ENCODE results near the gene CFAP92. TPM values are rescaled to one million over a fixed set of nuclear protein-coding genes. Genes with fewer than 3 reads are reported as not detected.

The CFAP92 gene
- total RNA-seq, 4 donors from 2014 or later, result 0.40 to 2.5 (median 0.57) TPM

DNA sequence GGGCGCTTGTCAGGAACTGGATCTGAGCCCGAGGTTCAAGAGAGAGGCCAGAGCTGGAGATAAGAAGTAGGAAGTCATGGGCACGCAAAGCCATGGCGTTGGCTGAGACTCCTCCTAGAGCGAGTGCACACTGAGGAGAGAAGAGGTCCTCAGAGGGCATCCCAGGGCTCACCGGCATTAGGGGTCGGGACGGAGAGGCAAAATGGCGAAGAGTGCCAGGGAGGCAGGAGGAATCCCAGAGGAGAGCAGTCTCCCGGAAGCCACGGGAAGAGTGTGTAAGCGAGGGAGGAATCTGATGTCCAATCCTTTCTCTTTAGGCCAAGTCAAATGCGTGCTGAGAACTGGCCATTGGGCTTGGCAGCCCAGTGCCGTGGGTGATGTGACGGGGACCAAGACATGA, 31.2 kb upstream of the CFAP92 start:
- H3K27me3 ChIP-seq, result no peaks in the 10 kb centered on the region
- no peak for TF ChIP-seq POLR2A (IDR thresholded peaks at IDR 0.05)
- TF ChIP-seq, protein P1, sequence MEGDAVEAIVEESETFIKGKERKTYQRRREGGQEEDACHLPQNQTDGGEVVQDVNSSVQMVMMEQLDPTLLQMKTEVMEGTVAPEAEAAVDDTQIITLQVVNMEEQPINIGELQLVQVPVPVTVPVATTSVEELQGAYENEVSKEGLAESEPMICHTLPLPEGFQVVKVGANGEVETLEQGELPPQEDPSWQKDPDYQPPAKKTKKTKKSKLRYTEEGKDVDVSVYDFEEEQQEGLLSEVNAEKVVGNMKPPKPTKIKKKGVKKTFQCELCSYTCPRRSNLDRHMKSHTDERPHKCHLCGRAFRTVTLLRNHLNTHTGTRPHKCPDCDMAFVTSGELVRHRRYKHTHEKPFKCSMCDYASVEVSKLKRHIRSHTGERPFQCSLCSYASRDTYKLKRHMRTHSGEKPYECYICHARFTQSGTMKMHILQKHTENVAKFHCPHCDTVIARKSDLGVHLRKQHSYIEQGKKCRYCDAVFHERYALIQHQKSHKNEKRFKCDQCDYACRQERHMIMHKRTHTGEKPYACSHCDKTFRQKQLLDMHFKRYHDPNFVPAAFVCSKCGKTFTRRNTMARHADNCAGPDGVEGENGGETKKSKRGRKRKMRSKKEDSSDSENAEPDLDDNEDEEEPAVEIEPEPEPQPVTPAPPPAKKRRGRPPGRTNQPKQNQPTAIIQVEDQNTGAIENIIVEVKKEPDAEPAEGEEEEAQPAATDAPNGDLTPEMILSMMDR (IDR thresholded peaks at IDR 0.05), result no peak
- H3K4me3 ChIP-seq (replicated peaks in 1 of 3), result no peak overlapping the region
- 88% methylated on average over 15 of the region's 15 CpGs for WGBS, 2 donors
- intact Hi-C loops (cut with DNase I), result no loop called here
- H3K27ac ChIP-seq, result peak overlapping the region in 1 of 3 donors; percentile 65
- H3K36me3 ChIP-seq, result no peaks in the 10 kb centered on the region
- H3K9me3 ChIP-seq, result no peaks in the 10 kb centered on the region
- peaks cover 7 to 24% of the 10 kb centered on the region in 2 donors for H3K4me1 ChIP-seq
- no peak for DNase-seq

DNA sequence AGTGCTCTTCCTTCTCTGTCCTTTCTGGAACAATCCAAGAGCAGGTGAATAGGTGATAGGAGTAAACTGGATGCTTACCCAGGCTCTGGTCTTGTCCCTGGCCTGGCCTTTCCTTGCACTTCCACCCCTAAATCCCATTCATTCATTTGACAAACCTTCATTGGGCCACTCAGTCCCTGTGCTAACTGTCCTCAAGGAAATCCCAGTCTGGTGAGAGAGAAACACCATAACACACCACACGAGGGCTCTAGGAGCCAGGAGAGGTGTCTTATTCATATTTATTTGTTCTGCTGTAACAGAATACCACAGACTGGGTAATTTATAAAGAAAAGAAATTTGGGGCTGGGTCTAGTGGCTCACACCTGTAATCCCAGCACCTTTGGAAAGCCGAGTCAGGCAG, 30.0 kb upstream of the CFAP92 start:
- no peaks in the 10 kb centered on the region for H3K27me3 ChIP-seq
- DNase-seq, result no peak
- peaks cover 7 to 24% of the 10 kb centered on the region in 2 donors for H3K4me1 ChIP-seq
- intact Hi-C loops (cut with DNase I), result no loop called here
- 48 to 66% methylated on average over 2 of the region's 2 CpGs for WGBS, 2 donors
- no peaks in the 10 kb centered on the region for H3K9me3 ChIP-seq
- TF ChIP-seq POLR2A (IDR thresholded peaks at IDR 0.05), result no peak
- TF ChIP-seq, protein P1 (IDR thresholded peaks at IDR 0.05), result peak in 3 of 6 experiments; percentile 5 to 10 (median 9)
- H3K4me3 ChIP-seq (replicated peaks in 1 of 3), result no peak overlapping the region
- H3K36me3 ChIP-seq, result no peaks in the 10 kb centered on the region
- H3K27ac ChIP-seq, result peak overlapping the region in 1 of 3 donors; percentile 65

DNA sequence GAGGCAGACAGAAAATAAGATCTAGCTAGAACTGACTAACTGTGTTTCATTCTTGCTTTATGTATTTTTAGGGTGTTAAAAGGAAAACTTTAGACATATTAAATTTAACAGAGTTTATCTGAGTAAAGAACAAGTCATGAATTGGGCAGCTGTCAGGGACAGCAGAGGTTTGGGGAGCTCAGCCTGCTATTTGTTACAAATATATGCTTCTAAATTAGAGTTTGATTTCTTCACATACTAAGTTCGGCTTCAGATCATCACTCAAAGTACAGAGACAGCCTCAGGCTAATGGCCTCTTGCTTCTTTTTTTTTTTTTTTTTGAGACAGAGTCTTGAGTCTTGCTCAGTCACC, 29.1 kb upstream of the CFAP92 start:
- WGBS, 2 donors, result 85 to 90% methylated on average over 1 of the region's 1 CpG
- Histone ChIP-seq H3K36me3 (no peaks in the 10 kb centered on the region), H3K4me3 (replicated peaks in 1 of 3) (no peak overlapping the region), H3K4me1 (peaks cover 7 to 24% of the 10 kb centered on the region in 2 donors), H3K27me3 (no peaks in the 10 kb centered on the region), H3K9me3 (no peaks in the 10 kb centered on the region), H3K27ac (peak overlapping the region in 2 of 3 donors; percentile 5 to 8)
- TF ChIP-seq, protein P1 (IDR thresholded peaks at IDR 0.05), result no peak
- TF ChIP-seq POLR2A (IDR thresholded peaks at IDR 0.05), result no peak
- no peak for DNase-seq
- intact Hi-C loops (cut with DNase I), result no loop called here

DNA sequence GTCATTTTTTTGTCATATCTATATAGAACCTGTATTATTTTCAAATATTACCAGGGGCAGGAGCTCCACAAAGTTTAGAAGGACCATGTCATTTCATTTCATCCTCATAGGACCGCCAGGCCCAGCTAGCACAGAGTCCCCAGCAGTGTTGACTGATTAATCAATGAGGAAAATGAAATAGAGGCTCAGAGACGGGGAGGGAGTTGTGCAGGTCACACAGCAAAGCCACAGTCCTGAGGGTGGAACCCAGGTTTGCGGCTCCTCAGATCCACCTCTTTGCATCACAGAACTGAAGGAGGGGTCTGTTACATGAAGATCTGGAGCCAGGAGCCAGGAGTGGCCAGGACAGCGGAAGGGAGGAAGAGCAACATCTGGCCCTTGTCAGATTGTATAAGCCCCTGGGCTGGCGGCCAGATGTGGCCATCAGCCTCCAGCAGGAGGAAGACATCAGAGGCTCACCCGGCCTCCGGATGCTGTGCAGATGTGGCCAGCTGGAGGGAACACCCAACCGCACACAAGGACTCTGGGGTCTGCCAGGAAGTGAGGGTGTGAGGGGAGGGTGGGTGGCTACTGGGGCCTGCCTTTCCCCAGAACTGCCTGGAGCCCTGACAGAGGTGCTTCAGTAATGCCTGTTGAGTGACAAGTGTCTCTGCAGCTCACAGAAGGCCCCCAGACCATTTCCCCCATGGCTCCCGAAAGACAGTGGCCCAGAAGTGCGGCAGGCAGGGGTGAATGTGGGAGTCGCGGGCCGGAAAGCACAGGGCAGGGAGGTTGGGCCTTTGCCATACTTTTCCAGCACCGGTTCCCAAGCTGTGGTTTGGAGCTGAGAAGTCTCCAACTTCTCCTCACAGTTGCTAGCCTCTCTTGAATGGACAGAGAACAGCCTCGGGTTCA, 28.5 kb upstream of the CFAP92 start:
- TF ChIP-seq, protein P1 (IDR thresholded peaks at IDR 0.05), result no peak
- TF ChIP-seq POLR2A (IDR thresholded peaks at IDR 0.05), result no peak
- Histone ChIP-seq H3K27ac (peak overlapping the region in 2 of 3 donors; percentile 5 to 8), H3K4me3 (replicated peaks in 1 of 3) (no peak overlapping the region), H3K27me3 (no peaks in the 10 kb centered on the region), H3K36me3 (no peaks in the 10 kb centered on the region), H3K9me3 (no peaks in the 10 kb centered on the region), H3K4me1 (peaks cover 7 to 27% of the 10 kb centered on the region in 2 donors)
- intact Hi-C loops (cut with DNase I), result no loop called here
- WGBS, 2 donors, result 77 to 82% methylated on average over 11 to 15 of the region's 15 CpGs
- peak; percentile 30 to 33 for DNase-seq

DNA sequence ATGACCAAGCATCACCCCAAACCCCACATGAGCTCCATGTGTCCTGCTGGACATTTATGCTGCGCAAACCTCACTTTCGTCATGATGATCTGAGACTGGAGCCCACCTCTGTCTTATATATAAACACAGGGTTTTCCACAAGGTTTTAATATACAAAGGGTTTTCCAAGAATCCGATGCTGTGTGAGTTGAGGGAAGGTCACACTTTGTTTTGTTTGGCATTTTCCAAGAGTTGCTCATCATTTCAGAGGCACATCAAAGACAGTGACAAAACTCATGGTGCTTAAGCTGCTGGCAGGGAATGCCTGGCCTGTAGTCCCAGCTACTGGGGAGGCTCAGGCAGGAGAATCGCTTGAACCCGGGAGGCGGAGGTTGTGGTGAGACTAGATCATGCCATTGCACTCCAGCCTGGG, 27.3 kb upstream of the CFAP92 start:
- no peaks in the 10 kb centered on the region for H3K27me3 ChIP-seq
- WGBS, 2 donors, result 85 to 86% methylated on average over 6 of the region's 6 CpGs
- H3K4me1 ChIP-seq, result peaks cover 4 to 26% of the 10 kb centered on the region in 2 donors
- DNase-seq, result no peak
- no peak for TF ChIP-seq POLR2A (IDR thresholded peaks at IDR 0.05)
- TF ChIP-seq, protein P1 (IDR thresholded peaks at IDR 0.05), result no peak
- intact Hi-C loops (cut with DNase I), result no loop called here
- H3K27ac ChIP-seq, result no peak overlapping the region
- H3K4me3 ChIP-seq (replicated peaks in 1 of 3), result no peak overlapping the region
- H3K9me3 ChIP-seq, result no peaks in the 10 kb centered on the region
- H3K36me3 ChIP-seq, result no peaks in the 10 kb centered on the region

Measured in thyroid gland (tissue), 4 donors.